Parathyroid adenoma (tissue), 2 donors: ENCODE data around the gene IP6K1.

Source experiments
- H2AFZ ChIP-seq: fragments of 300-600 bp; sonication (generic); one replicate; pipeline ENCODE4 v1.7.0; 2017; ENCODE audit warnings: antibody characterized with exemption, mild to moderate bottlenecking
- H3K27ac ChIP-seq: fragments of 300-600 bp; sonication (generic); one replicate; pipeline ENCODE4 v1.7.0; 2017
- H3K27me3 ChIP-seq: fragments of 300-600 bp; sonication (generic); one replicate; pipeline ENCODE4 v1.7.0; 2017; ENCODE audit warnings: low read length; ENCODE audit not compliant: control insufficient read depth, insufficient read depth
- H3K36me3 ChIP-seq: fragments of 300-600 bp; sonication (generic); one replicate; pipeline ENCODE4 v1.7.0; 2017; ENCODE audit warnings: low read length; ENCODE audit not compliant: control insufficient read depth, insufficient read depth
- H3K4me1 ChIP-seq: fragments of 300-600 bp; sonication (generic); one replicate; pipeline ENCODE4 v1.7.0; 2017; ENCODE audit warnings: control low read depth
- H3K4me2 ChIP-seq: fragments of 300-600 bp; sonication (generic); one replicate; pipeline ENCODE4 v1.7.0; 2017; ENCODE audit warnings: low read length
- H3K4me3 ChIP-seq: fragments of 300-600 bp; sonication (generic); one replicate; pipeline ENCODE4 v1.7.0; 2017; ENCODE audit warnings: low read depth, low read length
- H3K79me2 ChIP-seq: fragments of 300-600 bp; sonication (generic); one replicate; pipeline ENCODE4 v1.7.0; 2017; ENCODE audit warnings: control low read depth
- H3K9ac ChIP-seq: fragments of 300-600 bp; sonication (generic); one replicate; pipeline ENCODE4 v1.7.0; 2017; ENCODE audit warnings: mild to moderate bottlenecking
- H3K9me3 ChIP-seq: fragments of 300-600 bp; sonication (generic); one replicate; pipeline ENCODE4 v1.7.0; 2017; ENCODE audit warnings: low read length; ENCODE audit not compliant: control insufficient read depth
- CTCF ChIP-seq: fragments of 300-600 bp; sonication (generic); IDR thresholded peaks from one replicate; pipeline ENCODE4 v1.7.0; 2017; ENCODE audit warnings: antibody characterized with exemption, mild to moderate bottlenecking
- donor health status: primary hyperparathyroidism.

IP6K1 gene

GRCh38 chr3:49733551-49733950 lies 52.8 kb downstream of the IP6K1 start:
- TF ChIP-seq CTCF: no peak
- H3K36me3 ChIP-seq: no peaks in the 10 kb centered on the region
- H3K27ac ChIP-seq: no peak overlapping the region
- no peak overlapping the region for H3K4me3 ChIP-seq
- H3K79me2 ChIP-seq: peaks cover 12% of the 10 kb centered on the region
- no peak overlapping the region for H2AFZ ChIP-seq
- no peak overlapping the region for H3K9ac ChIP-seq
- no peaks in the 10 kb centered on the region for H3K4me1 ChIP-seq
- no peaks in the 10 kb centered on the region for H3K27me3 ChIP-seq
- H3K4me2 ChIP-seq: no peak overlapping the region
- H3K9me3 ChIP-seq: no peaks in the 10 kb centered on the region

DNA sequence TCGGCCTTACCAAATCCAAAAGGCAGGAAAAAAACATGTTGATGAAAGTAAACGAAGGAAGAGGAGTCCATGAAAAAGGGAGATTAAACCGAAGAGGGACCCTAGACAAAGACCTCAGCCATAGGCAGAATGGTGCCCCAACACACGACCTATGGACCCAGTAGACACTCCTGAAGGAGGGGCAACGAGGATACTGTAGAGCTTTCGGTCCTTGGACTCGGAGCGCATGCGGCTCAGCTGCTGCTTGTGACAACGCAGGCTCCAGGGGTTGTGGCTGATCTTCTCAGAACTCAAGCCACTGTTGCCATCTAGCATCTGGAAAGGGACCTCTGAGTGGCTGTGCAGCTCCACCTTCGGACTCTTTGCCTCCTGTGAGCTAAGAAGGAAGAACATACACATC lies 53.7 kb downstream of the IP6K1 start:
- no peak overlapping the region for H3K9ac ChIP-seq
- TF ChIP-seq CTCF: no peak
- H3K4me2 ChIP-seq: no peak overlapping the region
- H3K9me3 ChIP-seq: no peaks in the 10 kb centered on the region
- H3K4me1 ChIP-seq: no peaks in the 10 kb centered on the region
- H3K79me2 ChIP-seq: peaks cover 8% of the 10 kb centered on the region
- no peak overlapping the region for H3K27ac ChIP-seq
- no peaks in the 10 kb centered on the region for H3K27me3 ChIP-seq
- H2AFZ ChIP-seq: no peak overlapping the region
- H3K36me3 ChIP-seq: no peaks in the 10 kb centered on the region
- no peak overlapping the region for H3K4me3 ChIP-seq

DNA sequence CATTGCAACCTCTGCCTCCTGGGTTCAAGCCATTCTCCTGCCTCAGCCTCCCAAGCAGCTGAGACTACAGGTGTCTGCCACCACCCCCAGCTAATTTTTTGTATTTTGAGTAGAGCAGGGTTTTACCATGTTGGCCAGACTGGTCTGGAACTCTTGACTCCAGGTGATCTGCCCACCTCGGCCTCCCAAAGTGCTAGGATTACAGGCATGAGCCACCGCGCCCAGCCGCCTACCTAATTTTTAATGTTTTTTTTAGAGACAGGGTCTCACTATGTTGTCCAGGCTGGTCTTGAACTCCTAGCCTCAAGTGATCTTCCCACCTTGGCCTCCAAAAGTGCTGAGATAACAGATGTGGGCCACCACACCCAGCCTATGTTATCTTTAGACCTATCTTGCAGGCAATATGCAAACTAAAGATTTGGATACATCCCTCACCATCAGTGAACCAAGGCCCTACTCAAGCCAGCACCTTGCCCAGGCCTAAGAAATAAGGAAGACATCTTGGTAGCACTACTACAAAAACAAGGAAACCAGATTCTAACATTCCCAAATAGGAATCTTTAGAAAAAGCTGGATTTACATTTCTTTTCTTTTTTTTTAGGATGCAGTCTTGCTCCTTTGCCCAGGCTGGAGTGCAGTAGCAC lies 56.3 kb downstream of the IP6K1 start:
- no peaks in the 10 kb centered on the region for H3K36me3 ChIP-seq
- no peaks in the 10 kb centered on the region for H3K4me1 ChIP-seq
- H3K9ac ChIP-seq: no peak overlapping the region
- H2AFZ ChIP-seq: no peak overlapping the region
- peaks cover 6% of the 10 kb centered on the region for H3K79me2 ChIP-seq
- no peak overlapping the region for H3K27ac ChIP-seq
- no peaks in the 10 kb centered on the region for H3K27me3 ChIP-seq
- H3K4me3 ChIP-seq: no peak overlapping the region
- no peaks in the 10 kb centered on the region for H3K9me3 ChIP-seq
- TF ChIP-seq CTCF: no peak
- H3K4me2 ChIP-seq: no peak overlapping the region

- Histone ChIP-seq H3K9me3 (no peaks in the 10 kb centered on the region), H3K27me3 (no peaks in the 10 kb centered on the region), H3K4me2 (no peak overlapping the region), H2AFZ (no peak overlapping the region), H3K4me1 (peaks cover 7% of the 10 kb centered on the region), H3K79me2 (peaks cover 5% of the 10 kb centered on the region), H3K9ac (no peak overlapping the region), H3K36me3 (no peaks in the 10 kb centered on the region), H3K4me3 (no peak overlapping the region), H3K27ac (no peak overlapping the region)
- TF ChIP-seq CTCF: no peak
Measured at GRCh38 chr3:49727924-49728361, 58.4 kb downstream of the IP6K1 start.
